ENCODE results near the gene TPST2.

GRCh38 chr22:26635117-26635516 is 45.2 kb upstream of the TPST2 start:
- TF ChIP-seq EZH2 (optimal IDR thresholded peaks at IDR 0.05; ENCODE audit: low read depth, low read length): no peak
- TF ChIP-seq CTCF (IDR thresholded peaks at IDR 0.05; ENCODE audit: low read length): no peak
- TF ChIP-seq EZH2phosphoT487 (IDR thresholded peaks at IDR 0.05; ENCODE audit: low read length): no peak
